GM21529 (cell line): ENCODE results near the gene SLC25A47.

Experiments used
- ATAC-seq: cut with Tn5 transposase; IDR thresholded peaks from one replicate; pipeline ENCODE4 v1.9.1; 2021; ENCODE audit not compliant: unreplicated experiment

SLC25A47 gene

GRCh38 chr14:100374876-100375265 lies 51.7 kb downstream of the SLC25A47 start:
- no peak for ATAC-seq

GRCh38 chr14:100375266-100375962 lies 52.3 kb downstream of the SLC25A47 start:
- ATAC-seq: peak; percentile 46

GRCh38 chr14:100375963-100376735 lies 53.0 kb downstream of the SLC25A47 start, which contains the start of gene WDR25:
TSS of gene WDR25 (plus strand) at chr14:100376485.
- ATAC-seq: peak; percentile 76

GRCh38 chr14:100376751-100377171 lies 53.6 kb downstream of the SLC25A47 start:
- ATAC-seq: no peak
